HL-60/S4 treated with phorbol 12-myristate 13-acetate at 8.2 ng/mL for 4 days and 3 days (cell line): Measurements from ENCODE around the gene ITPKA.

Experiments used
- in situ Hi-C: fragments of 300-500 bp; cut with MboI; formaldehyde crosslinking; loops from 2 replicates; pipeline ENCODE4 v1.15.0; 2022; ENCODE audit warnings: low sequenced_read_pairs

The ITPKA gene

DNA sequence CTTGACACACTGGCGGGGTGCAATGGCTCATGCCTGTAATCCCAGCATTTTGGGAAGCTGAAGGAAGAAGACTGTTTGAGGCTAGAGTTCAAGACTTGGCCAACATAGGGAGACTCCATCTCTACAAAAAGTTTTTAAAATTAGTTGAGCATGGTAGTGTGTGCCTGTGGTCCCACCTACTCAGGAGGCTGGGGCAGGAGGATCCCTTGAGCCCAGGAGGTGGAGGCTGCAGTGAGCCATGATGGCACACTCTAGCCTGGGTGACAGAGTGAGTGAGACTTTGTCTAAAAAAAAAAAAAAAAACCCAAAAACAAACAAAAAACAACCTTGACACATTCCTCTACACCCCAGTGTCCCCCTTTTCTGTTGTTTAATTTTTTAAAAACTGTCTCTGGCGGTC lies 4.0 kb upstream of the ITPKA start:
- in situ Hi-C loops, result no loop called here

DNA sequence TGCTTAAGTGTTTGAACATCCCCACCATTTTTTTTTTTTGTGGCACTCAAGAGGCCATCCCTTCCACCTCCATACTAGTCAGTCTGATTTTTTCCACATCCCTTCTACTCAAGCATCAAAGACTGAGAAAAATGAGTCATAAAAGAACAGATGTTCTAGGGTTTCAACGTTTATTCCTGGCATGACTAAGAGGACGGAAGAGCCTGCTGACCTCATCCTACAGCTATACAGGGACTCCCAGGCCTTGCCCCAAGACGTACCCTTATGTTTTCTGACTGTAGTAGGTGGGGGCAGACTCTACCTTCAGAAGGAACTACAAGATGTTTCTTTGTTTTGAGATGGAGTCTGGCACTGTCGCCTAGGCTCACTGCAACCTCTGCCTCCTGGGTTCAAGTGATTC lies 3.3 kb upstream of the ITPKA start:
- in situ Hi-C loops, result no loop called here

DNA sequence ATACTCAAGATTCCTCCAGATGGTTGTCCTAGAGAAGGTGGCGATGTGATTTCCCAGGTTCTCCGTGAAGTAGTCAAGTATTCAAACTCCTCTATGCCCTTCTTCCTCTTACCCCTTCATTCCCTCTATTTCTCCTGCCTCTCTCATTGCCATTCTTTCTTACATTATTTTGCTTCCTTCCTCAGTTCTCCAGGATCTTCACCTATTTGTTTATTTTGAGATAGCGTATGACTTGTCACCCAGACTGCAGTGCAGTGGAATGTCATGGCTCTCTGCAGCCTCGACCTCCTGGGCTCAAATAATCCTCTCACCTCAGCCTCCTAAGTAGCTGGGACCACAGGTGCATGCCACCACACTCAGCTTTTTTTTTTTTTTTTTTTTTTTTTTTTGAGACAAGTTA lies 1.8 kb upstream of the ITPKA start:
- in situ Hi-C loops, result no loop called here

GRCh38 chr15:41492597-41493204 lies 973 bp upstream of the ITPKA start:
- in situ Hi-C loops, result no loop called here

DNA sequence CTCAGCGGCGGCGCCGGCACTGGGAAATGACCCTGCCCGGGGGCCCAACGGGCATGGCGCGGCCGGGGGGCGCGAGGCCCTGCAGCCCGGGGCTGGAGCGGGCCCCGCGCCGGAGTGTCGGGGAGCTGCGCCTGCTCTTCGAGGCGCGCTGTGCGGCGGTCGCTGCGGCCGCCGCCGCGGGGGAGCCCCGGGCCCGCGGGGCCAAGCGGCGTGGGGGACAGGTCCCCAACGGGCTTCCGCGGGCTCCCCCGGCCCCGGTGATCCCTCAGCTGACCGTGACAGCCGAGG lies 172 bp downstream of the ITPKA start:
- in situ Hi-C loops, result no loop called here

GRCh38 chr15:41494190-41494921 lies 682 bp downstream of the ITPKA start:
- in situ Hi-C loops, result no loop called here

DNA sequence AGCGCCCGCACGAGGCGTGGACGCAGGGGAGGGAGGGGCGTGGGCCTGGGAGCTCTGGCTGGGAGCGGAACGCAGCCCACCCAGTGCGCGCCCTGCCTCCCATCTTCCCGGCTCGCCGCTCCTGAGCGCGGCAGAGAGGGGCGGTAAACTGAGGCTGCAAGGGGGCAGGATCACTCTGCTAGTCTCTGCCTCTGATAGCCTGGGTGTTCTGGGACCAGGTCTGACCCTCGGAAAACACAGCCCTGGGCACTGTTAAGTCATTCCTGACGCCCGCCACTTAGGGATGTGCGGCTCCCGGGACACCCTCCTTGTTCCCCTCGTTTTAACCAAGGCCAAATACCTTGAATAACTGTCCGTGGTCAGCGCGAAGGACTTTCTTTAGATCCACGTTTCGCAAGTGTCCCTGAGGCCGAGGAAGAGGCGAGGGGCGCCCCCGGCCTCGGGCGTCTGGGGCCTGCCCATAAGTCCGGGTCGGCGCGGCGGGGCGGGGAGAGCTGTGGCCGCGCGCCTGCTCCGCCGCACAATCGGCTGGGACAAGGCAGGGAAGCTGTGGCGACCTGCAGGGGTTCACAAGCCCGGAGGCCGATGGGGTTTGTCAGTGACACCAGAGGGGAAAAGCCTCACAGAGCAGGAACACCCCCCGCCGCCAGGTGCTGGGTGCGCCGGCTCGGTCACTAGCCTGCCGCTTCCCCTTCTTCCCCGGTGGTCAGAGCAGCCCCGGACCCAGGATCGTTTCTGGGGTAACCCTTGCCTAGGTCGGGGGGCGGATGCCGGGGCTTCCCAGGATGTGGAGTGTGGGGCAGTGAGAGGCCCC lies 1.5 kb downstream of the ITPKA start:
- in situ Hi-C loops, result no loop called here

DNA sequence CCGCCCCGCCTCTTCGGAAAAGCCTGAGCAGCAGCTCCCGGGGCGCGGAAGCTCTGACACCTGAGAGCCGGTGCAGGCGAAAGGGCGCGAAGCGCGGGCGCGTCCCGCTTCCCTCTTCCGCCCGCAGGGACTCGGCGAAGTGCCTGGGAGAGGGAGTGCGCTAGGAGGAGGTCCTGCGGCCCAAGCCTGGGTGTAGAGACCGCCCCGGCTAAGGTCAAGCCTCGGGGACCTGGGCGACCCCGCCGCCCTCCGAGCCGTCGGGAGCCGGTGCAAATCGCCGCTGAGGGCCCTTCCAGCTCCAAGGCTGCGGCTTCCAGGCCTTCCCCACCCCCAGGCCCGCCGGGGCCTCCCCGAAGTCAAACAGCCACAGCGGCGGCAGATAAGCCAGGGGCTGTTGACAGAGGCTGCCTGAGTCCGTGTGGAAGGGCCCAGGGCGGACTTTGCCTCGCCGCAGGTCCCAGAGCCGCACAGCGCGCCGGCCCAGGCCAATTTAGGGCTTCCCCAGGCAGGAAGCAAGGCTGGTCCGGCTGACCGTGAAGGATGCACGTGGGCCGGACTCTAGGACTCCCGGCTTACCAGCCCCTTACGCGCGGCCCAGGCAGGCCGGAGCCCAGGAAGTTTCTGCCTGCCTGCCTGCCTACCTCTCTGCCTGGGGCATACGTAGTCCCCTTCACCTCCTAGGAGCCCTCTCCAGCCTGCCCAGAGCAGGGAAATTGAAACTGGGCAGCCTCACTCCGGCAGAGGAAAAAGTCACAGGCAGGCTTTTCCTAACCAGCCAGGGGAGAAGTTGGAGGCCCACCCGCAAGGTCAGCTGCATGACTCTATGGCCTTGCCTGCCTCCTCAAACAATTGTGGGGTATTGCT lies 2.3 kb downstream of the ITPKA start:
- in situ Hi-C loops, result no loop called here

DNA sequence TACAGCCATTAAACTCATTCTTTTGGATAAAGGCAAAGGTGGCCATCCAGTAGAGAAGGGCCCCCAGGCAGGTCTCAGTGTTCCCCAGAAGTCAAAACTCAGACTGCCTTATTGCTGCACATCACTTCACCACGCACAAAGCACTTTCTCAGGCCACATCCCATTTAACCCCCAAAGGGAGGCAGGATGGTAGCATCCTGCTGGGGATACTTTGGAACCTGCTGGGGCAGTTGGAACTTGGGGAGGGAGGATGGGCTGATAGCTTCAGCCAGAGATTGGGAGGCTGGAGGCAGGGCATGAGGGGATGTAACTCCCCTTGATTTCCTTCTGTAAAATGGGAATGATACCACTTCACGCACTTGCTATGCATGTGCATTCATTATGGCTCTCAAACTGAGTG lies 5.0 kb downstream of the ITPKA start:
- in situ Hi-C loops, result no loop called here

GRCh38 chr15:41499109-41499851 lies 5.6 kb downstream of the ITPKA start:
- in situ Hi-C loops, result no loop called here

DNA sequence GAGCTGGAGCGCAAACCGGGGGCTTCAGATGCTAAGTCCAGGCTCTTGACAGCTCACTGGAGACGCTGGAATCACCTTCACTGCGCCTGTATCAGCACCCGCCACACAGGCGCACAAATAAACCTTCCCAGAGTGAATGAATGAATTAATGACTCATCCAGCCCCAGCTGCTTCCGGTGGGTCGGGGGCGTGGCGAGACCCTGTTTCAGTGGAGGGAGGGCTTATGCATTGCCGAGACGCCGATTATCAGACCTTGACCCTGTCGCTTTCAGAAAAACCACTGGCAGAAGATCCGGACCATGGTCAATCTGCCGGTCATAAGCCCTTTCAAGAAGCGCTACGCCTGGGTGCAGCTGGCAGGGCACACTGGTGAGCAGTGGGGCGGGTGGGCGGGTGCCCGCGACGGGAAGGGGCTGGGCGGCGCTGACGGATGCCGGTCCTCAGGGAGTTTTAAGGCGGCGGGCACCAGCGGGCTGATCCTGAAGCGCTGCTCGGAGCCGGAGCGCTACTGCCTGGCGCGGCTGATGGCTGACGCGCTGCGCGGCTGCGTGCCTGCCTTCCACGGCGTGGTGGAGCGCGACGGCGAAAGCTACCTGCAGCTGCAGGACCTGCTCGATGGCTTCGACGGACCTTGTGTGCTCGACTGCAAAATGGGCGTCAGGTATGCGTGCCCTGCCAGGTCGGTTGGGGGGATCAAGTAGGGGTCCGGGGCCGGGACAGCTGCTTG lies 7.7 kb downstream of the ITPKA start:
- in situ Hi-C loops, result no loop called here

- in situ Hi-C loops, result no loop called here
These were observed 8.5 kb downstream of the ITPKA start for GRCh38 chr15:41501931-41502794.

DNA sequence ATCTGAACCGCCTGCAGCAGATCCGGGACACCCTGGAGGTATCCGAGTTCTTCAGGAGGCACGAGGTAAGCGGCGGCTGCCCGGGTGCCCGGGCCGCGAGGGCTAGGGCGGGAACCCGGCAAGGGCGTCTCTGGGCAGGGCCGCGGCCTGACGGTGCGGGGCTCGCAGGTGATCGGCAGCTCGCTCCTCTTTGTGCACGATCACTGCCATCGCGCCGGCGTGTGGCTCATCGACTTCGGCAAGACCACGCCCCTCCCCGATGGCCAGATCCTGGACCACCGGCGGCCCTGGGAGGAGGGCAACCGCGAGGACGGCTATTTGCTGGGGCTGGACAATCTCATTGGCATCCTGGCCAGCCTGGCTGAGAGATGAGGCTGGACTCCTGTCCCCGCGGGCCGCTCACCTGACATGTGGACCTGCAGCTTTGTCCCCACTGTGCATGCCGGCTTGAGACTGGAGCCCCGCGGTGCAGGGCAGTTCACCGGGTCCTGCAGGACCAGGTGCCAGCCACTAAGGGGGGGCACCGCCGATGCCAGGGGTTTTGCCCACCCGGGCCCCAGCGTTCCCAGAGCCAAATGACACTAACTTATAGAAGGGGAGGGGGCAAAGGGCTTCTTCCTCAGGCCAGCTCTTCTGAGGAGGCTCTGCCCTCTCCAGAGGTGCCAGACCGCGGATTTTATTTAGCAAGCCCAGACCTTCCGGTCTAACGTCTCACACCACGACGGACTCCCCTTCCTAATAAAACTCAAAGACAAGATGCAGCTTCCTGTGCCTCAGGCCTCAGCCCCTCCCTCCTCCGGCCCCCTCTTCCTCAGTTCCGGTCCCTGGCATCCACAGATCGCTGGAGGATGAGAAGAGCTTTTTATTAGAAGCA lies 9.4 kb downstream of the ITPKA start:
- in situ Hi-C loops, result no loop called here

DNA sequence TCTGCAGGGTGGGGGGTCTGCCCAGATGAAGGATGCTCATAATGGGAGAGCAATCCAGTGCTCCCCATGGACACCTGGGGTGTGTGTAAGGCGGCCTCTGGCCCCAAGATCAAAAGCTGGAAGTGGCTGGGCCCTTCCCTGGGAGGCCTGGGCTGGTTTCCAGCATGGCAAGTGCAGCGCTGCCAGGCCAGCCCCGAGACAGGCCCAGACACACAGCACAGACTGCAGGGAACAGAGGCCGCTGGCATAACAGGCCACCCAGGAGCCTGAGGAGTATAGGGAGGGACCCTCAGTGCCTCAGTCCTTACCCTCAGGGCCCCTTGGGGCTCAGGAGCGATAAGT lies 10.0 kb downstream of the ITPKA start:
- in situ Hi-C loops, result no loop called here

GRCh38 chr15:41504751-41505492 lies 11.2 kb downstream of the ITPKA start:
- in situ Hi-C loops, result no loop called here

DNA sequence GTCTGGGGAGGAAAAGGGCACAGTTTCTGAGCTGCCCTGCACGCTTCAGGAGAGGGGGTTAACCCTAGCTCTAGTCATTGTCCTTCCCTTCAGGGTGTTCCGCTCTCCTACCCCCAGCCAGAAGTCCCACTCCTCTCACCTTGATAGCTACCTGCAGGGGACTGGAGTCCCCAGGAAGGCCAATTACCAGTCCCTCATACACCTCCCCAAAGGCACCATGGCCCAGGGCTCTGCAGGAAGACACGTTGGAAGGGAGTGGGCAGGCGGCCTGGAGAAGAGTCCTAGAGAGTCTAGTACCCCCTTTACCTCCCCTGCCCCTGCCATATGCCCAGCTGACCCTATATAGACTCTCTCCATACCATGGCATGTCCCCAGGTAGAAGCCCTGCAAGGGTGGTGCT lies 12.1 kb downstream of the ITPKA start:
- in situ Hi-C loops, result no loop called here

DNA sequence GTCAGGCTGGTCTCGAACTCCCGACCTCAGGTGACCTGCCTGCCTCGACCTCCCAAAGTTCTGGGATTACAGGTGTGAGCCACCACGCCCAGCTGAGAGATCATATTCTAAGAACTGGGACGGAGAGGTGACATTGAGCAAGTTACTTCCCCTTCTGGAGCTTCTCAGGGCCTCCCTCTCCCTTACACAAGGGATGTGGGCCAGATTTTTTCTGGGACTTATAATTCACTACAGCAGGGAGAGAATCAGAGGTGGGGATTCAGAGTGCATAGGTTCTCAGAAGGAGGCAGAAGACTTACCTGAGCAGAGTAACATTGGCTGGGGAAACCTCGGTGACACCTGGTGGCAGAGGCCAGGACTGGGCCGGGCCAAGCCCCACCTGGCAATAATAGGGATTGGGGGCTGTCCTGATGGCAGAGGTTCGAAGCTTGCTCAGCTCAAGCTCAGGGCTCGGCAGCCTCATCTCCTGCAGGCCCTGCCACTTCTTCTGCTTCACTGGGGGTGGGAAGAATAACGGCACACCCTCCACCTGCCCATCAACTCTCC lies 13.2 kb downstream of the ITPKA start:
- in situ Hi-C loops, result no loop called here
